Measurements from ENCODE around the gene TMCC2. TPM values are rescaled to one million over a fixed set of nuclear protein-coding genes. Genes with fewer than 3 reads are reported as not detected.

TMCC2 gene
- polyA plus RNA-seq, 2 donors = 0.58 to 0.59 TPM

- 0% methylated on average over 30 to 31 of the region's 31 CpGs for WGBS, 2 donors
- peak overlapping the region; percentile 85 to 96 for H3K27ac ChIP-seq (ENCODE audit: low read depth in 2 of 2, low read length in 1 of 2)
- no peaks in the 10 kb centered on the region for H3K27me3 ChIP-seq (ENCODE audit: control insufficient read depth in 1 of 2, insufficient read depth in 2 of 2, low read length in 2 of 2)
Observed at GRCh38 chr1:205210756-205211168, 17.0 kb upstream of the TMCC2 start.

GRCh38 chr1:205211169-205211838 lies 16.4 kb upstream of the TMCC2 start, which contains the start of gene DSTYK:
DSTYK (minus strand) TSS chr1:205211702; CDS start chr1:205211535, 167 bp downstream.
- Histone ChIP-seq H3K27me3 (ENCODE audit: control insufficient read depth in 1 of 2, insufficient read depth in 2 of 2, low read length in 2 of 2) (no peaks in the 10 kb centered on the region), H3K4me1 (ENCODE audit: control insufficient read depth in 2 of 2, insufficient read depth in 2 of 2, low read length in 1 of 2) (no peaks in the 10 kb centered on the region), H3K4me3 (ENCODE audit: low read depth in 1 of 2, low read length in 2 of 2) (peak within 1 kb of the TSS; percentile 78 to 97), H3K9me3 (ENCODE audit: control insufficient read depth in 2 of 2, insufficient read depth in 1 of 2, low read depth in 1 of 2, low read length in 1 of 2) (no peaks in the 10 kb centered on the region), H3K36me3 (ENCODE audit: control insufficient read depth in 2 of 2, insufficient read depth in 2 of 2, low read length in 1 of 2) (no peaks in the 10 kb centered on the region), H3K27ac (ENCODE audit: low read depth in 2 of 2, low read length in 1 of 2) (peak within 1 kb of the TSS; percentile 85 to 96)
- WGBS, 2 donors = 0% methylated on average over 41 to 67 of the region's 67 CpGs

More at GRCh38 chr1:205210756-205211168, 17.0 kb upstream of the TMCC2 start:
- Histone ChIP-seq H3K36me3 (ENCODE audit: control insufficient read depth in 2 of 2, insufficient read depth in 2 of 2, low read length in 1 of 2) (no peaks in the 10 kb centered on the region), H3K4me3 (ENCODE audit: low read depth in 1 of 2, low read length in 2 of 2) (peak overlapping the region; percentile 78 to 97), H3K9me3 (ENCODE audit: control insufficient read depth in 2 of 2, insufficient read depth in 1 of 2, low read depth in 1 of 2, low read length in 1 of 2) (no peaks in the 10 kb centered on the region), H3K4me1 (ENCODE audit: control insufficient read depth in 2 of 2, insufficient read depth in 2 of 2, low read length in 1 of 2) (no peaks in the 10 kb centered on the region)

GRCh38 chr1:205211839-205212536 lies 15.8 kb upstream of the TMCC2 start:
- WGBS, 2 donors = 44 to 52% methylated on average over 13 of the region's 13 CpGs
- H3K27me3 ChIP-seq (ENCODE audit: control insufficient read depth in 1 of 2, insufficient read depth in 2 of 2, low read length in 2 of 2) = no peaks in the 10 kb centered on the region
- H3K27ac ChIP-seq (ENCODE audit: low read depth in 2 of 2, low read length in 1 of 2) = peak overlapping the region in 1 of 2 donors; percentile 85
- H3K4me1 ChIP-seq (ENCODE audit: control insufficient read depth in 2 of 2, insufficient read depth in 2 of 2, low read length in 1 of 2) = no peaks in the 10 kb centered on the region
- no peaks in the 10 kb centered on the region for H3K36me3 ChIP-seq (ENCODE audit: control insufficient read depth in 2 of 2, insufficient read depth in 2 of 2, low read length in 1 of 2)
- no peaks in the 10 kb centered on the region for H3K9me3 ChIP-seq (ENCODE audit: control insufficient read depth in 2 of 2, insufficient read depth in 1 of 2, low read depth in 1 of 2, low read length in 1 of 2)
- H3K4me3 ChIP-seq (ENCODE audit: low read depth in 1 of 2, low read length in 2 of 2) = peak overlapping the region; percentile 78 to 97

GRCh38 chr1:205214756-205215155 lies 13.0 kb upstream of the TMCC2 start:
- no peaks in the 10 kb centered on the region for H3K36me3 ChIP-seq (ENCODE audit: control insufficient read depth in 2 of 2, insufficient read depth in 2 of 2, low read length in 1 of 2)
- WGBS, 2 donors = 62 to 68% methylated on average over 1 of the region's 1 CpG
- H3K4me1 ChIP-seq (ENCODE audit: control insufficient read depth in 2 of 2, insufficient read depth in 2 of 2, low read length in 1 of 2) = no peaks in the 10 kb centered on the region

GRCh38 chr1:205216588-205216987 lies 11.2 kb upstream of the TMCC2 start:
- no peaks in the 10 kb centered on the region for H3K27me3 ChIP-seq (ENCODE audit: control insufficient read depth in 1 of 2, insufficient read depth in 2 of 2, low read length in 2 of 2)
- no peaks in the 10 kb centered on the region for H3K9me3 ChIP-seq (ENCODE audit: control insufficient read depth in 2 of 2, insufficient read depth in 1 of 2, low read depth in 1 of 2, low read length in 1 of 2)
- 85 to 89% methylated on average over 4 of the region's 4 CpGs for WGBS, 2 donors
- H3K4me3 ChIP-seq (ENCODE audit: low read depth in 1 of 2, low read length in 2 of 2) = no peak overlapping the region
- H3K27ac ChIP-seq (ENCODE audit: low read depth in 2 of 2, low read length in 1 of 2) = no peak overlapping the region
- no peaks in the 10 kb centered on the region for H3K4me1 ChIP-seq (ENCODE audit: control insufficient read depth in 2 of 2, insufficient read depth in 2 of 2, low read length in 1 of 2)
- no peaks in the 10 kb centered on the region for H3K36me3 ChIP-seq (ENCODE audit: control insufficient read depth in 2 of 2, insufficient read depth in 2 of 2, low read length in 1 of 2)

More at GRCh38 chr1:205214756-205215155, 13.0 kb upstream of the TMCC2 start:
- H3K27me3 ChIP-seq (ENCODE audit: control insufficient read depth in 1 of 2, insufficient read depth in 2 of 2, low read length in 2 of 2) = no peaks in the 10 kb centered on the region
- no peak overlapping the region for H3K4me3 ChIP-seq (ENCODE audit: low read depth in 1 of 2, low read length in 2 of 2)
- H3K9me3 ChIP-seq (ENCODE audit: control insufficient read depth in 2 of 2, insufficient read depth in 1 of 2, low read depth in 1 of 2, low read length in 1 of 2) = no peaks in the 10 kb centered on the region
- H3K27ac ChIP-seq (ENCODE audit: low read depth in 2 of 2, low read length in 1 of 2) = no peak overlapping the region

- 64 to 66% methylated on average over 3 of the region's 3 CpGs for WGBS, 2 donors
- Histone ChIP-seq H3K4me3 (ENCODE audit: low read depth in 1 of 2, low read length in 2 of 2) (no peak overlapping the region), H3K27me3 (ENCODE audit: control insufficient read depth in 1 of 2, insufficient read depth in 2 of 2, low read length in 2 of 2) (no peaks in the 10 kb centered on the region), H3K36me3 (ENCODE audit: control insufficient read depth in 2 of 2, insufficient read depth in 2 of 2, low read length in 1 of 2) (no peaks in the 10 kb centered on the region), H3K27ac (ENCODE audit: low read depth in 2 of 2, low read length in 1 of 2) (no peak overlapping the region), H3K4me1 (ENCODE audit: control insufficient read depth in 2 of 2, insufficient read depth in 2 of 2, low read length in 1 of 2) (no peaks in the 10 kb centered on the region), H3K9me3 (ENCODE audit: control insufficient read depth in 2 of 2, insufficient read depth in 1 of 2, low read depth in 1 of 2, low read length in 1 of 2) (no peaks in the 10 kb centered on the region)
Observed at GRCh38 chr1:205217418-205217817, 10.3 kb upstream of the TMCC2 start.

- WGBS, 2 donors = 74 to 76% methylated on average over 2 of the region's 2 CpGs
- no peak overlapping the region for H3K4me3 ChIP-seq (ENCODE audit: low read depth in 1 of 2, low read length in 2 of 2)
- no peak overlapping the region for H3K27ac ChIP-seq (ENCODE audit: low read depth in 2 of 2, low read length in 1 of 2)
- no peaks in the 10 kb centered on the region for H3K4me1 ChIP-seq (ENCODE audit: control insufficient read depth in 2 of 2, insufficient read depth in 2 of 2, low read length in 1 of 2)
- no peaks in the 10 kb centered on the region for H3K9me3 ChIP-seq (ENCODE audit: control insufficient read depth in 2 of 2, insufficient read depth in 1 of 2, low read depth in 1 of 2, low read length in 1 of 2)
- no peaks in the 10 kb centered on the region for H3K36me3 ChIP-seq (ENCODE audit: control insufficient read depth in 2 of 2, insufficient read depth in 2 of 2, low read length in 1 of 2)
- no peaks in the 10 kb centered on the region for H3K27me3 ChIP-seq (ENCODE audit: control insufficient read depth in 1 of 2, insufficient read depth in 2 of 2, low read length in 2 of 2)
Observed at GRCh38 chr1:205220421-205220820, 7.3 kb upstream of the TMCC2 start.

- Histone ChIP-seq H3K4me3 (ENCODE audit: low read depth in 1 of 2, low read length in 2 of 2) (no peak overlapping the region), H3K36me3 (ENCODE audit: control insufficient read depth in 2 of 2, insufficient read depth in 2 of 2, low read length in 1 of 2) (no peaks in the 10 kb centered on the region), H3K27ac (ENCODE audit: low read depth in 2 of 2, low read length in 1 of 2) (no peak overlapping the region), H3K9me3 (ENCODE audit: control insufficient read depth in 2 of 2, insufficient read depth in 1 of 2, low read depth in 1 of 2, low read length in 1 of 2) (no peaks in the 10 kb centered on the region), H3K4me1 (ENCODE audit: control insufficient read depth in 2 of 2, insufficient read depth in 2 of 2, low read length in 1 of 2) (peaks cover 0 to 7% of the 10 kb centered on the region in 2 donors), H3K27me3 (ENCODE audit: control insufficient read depth in 1 of 2, insufficient read depth in 2 of 2, low read length in 2 of 2) (no peaks in the 10 kb centered on the region)
Observed at GRCh38 chr1:205224736-205225135, 3.0 kb upstream of the TMCC2 start.

- peaks cover 0 to 7% of the 10 kb centered on the region in 2 donors for H3K4me1 ChIP-seq (ENCODE audit: control insufficient read depth in 2 of 2, insufficient read depth in 2 of 2, low read length in 1 of 2)
- H3K27me3 ChIP-seq (ENCODE audit: control insufficient read depth in 1 of 2, insufficient read depth in 2 of 2, low read length in 2 of 2) = no peaks in the 10 kb centered on the region
- H3K27ac ChIP-seq (ENCODE audit: low read depth in 2 of 2, low read length in 1 of 2) = peak overlapping the region in 1 of 2 donors; percentile 17
- no peaks in the 10 kb centered on the region for H3K9me3 ChIP-seq (ENCODE audit: control insufficient read depth in 2 of 2, insufficient read depth in 1 of 2, low read depth in 1 of 2, low read length in 1 of 2)
- H3K36me3 ChIP-seq (ENCODE audit: control insufficient read depth in 2 of 2, insufficient read depth in 2 of 2, low read length in 1 of 2) = no peaks in the 10 kb centered on the region
- 45 to 48% methylated on average over 11 of the region's 11 CpGs for WGBS, 2 donors
- no peak overlapping the region for H3K4me3 ChIP-seq (ENCODE audit: low read depth in 1 of 2, low read length in 2 of 2)
Observed at GRCh38 chr1:205225901-205226765, 1.6 kb upstream of the TMCC2 start.
